NCI-H1105 (cell line): ENCODE data around the gene SORCS2.

Source experiments
- DNase-seq: peaks from one replicate; lab custom pipeline; 2025; lab: John Stamatoyannopoulos, UW

Gene SORCS2

DNA sequence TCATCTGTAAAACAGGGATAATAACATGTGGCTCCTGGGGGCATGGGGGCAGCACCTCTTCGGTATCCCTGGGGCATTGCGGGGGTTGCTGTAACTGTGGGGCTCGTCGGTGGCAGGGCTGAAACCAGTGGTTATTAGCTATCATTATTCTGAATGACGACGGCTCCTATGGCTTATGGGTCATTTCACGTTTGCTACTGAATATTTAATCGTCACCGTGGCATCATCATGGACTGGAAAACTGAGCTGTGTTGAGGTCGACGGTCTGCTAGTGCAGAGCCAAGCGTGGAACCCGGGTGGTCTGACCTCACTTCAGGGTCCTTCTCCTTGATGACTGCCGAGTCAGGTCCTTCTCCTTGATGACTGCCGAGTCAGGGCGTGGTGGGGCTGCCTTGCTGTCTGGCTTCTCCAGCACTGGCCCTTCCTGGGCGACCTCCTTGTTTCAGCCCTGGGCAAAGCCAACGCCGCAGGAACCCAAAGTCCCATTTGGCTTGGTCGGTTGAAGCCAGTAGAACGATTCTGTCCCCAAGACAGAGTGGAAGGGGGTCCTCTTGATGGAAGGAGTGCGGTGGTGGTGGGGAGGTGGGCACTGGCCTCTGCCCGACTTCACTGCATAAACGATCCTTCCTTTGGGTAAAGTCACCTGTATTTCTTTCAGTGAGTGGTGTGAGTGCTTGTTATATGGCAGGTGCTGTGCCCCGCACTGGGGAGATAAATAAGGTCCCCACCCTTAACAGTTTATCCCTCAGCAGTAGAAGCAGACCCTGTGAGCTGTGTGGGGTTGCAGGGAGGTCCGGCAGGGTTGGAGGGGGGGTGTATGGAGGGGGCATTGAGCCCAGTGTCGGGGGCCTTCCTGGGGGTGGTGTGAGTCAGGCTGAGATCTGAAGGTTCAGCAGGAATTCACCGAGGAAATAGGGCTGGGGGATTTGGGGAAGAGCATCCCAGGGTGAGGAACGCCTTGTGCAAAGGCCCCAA is 201.6 kb downstream of the SORCS2 start:
- no peak for DNase-seq

GRCh38 chr4:7394681-7395451 is 202.5 kb downstream of the SORCS2 start:
- no peak for DNase-seq

GRCh38 chr4:7395645-7396044 is 203.3 kb downstream of the SORCS2 start:
- no peak for DNase-seq

DNA sequence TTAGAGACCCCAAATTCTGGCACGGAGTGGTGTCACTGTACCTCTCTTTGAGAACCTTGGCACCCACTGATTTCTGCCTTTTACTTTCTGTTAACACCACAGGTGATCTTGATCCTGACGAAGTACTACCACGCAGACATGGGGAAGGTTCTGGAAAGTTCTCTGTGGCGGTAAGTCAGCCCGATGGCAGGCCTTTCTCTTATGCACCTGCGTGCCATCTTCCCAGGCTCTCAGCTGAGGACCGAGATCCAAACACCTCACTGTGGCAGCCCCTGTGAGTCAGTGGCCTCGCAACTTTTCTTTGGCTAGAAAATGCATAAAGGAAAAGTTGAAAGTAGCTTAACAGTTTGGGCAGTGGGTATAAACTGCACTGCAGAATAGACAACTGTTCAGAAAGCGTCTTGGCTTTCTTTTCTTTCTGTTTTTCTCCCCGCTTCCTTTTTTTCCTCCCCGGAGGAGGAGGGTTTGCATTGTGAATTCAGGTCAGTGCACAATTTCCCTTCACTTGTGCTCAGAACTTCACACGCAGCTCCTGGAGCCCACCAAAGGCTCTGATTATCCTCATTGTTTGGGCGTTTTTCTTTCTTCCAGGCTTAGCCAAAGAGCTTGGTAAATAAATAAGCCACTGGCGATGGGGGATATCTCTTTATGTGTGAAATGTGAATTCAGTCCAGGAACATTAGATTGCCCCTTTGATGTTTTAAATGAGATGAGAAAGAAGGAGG is 204.0 kb downstream of the SORCS2 start:
- DNase-seq = no peak

- no peak for DNase-seq
Observed at GRCh38 chr4:7397206-7398103, 205.1 kb downstream of the SORCS2 start.

DNA sequence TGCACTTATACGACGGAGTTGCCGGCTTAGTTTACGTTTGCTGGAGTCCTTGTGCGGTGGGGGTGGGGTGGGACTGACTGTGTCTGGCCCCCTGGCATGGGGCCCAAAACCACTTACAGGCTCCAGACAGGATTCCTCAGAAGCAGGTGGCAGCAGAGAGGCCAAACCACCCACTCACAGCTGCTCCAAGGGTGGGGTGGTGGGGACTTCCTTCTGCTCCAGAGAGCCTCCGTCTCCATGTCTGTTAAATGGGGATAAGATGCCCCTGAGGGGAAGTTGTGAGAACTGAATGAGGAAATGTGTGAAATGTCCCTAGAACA is 205.7 kb downstream of the SORCS2 start:
- DNase-seq = peak; percentile 94

GRCh38 chr4:7398788-7399439 is 206.6 kb downstream of the SORCS2 start:
- DNase-seq = peak; percentile 54

- DNase-seq = no peak
Observed at GRCh38 chr4:7399440-7400234, 207.3 kb downstream of the SORCS2 start.

DNA sequence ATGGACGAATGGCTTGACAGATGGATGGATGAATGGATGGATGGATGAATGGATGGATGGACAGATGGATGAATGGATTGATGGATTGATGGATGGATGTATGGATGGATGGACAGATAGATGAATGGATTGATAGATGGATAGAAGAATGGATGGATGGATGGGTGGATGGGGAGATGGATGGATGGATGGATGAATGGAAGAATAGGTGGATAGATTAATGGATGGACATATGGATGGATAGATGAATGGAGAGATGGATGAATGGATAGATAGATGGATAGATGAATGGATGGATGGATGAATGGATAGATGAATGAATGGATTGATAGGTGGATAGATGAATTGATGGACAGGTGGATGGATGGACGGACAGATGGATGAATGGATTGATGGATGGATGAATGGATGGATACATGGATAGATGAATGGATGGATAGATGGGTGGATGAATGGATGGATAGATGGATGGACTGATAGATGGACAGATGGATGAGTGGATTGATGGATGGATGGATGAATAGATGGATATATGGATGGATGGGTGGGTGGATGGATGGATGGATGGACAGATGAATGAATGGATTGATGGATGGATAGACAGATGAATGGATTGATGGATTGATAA is 208.4 kb downstream of the SORCS2 start:
- no peak for DNase-seq

DNA sequence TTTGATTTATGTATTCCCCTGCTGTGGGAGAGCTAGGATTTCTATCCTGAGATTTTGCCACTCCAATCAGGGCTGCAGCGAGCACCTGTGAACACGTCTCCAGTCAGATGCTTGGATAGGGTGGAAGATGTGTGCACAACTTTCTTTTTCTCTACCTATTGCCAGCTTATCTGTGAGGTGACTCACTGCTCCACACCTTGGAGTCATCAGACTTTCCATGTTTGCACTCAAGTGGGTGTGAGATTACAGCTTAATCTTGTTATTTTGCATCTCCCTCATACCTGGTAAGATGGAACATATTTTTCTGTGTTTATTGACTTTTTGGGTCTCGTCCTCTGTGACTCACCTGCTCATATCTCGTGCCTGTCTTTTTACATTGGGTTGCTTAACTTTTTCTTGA is 210.2 kb downstream of the SORCS2 start:
- DNase-seq = no peak

- DNase-seq = no peak
Observed at GRCh38 chr4:7403001-7403400, 210.7 kb downstream of the SORCS2 start.

DNA sequence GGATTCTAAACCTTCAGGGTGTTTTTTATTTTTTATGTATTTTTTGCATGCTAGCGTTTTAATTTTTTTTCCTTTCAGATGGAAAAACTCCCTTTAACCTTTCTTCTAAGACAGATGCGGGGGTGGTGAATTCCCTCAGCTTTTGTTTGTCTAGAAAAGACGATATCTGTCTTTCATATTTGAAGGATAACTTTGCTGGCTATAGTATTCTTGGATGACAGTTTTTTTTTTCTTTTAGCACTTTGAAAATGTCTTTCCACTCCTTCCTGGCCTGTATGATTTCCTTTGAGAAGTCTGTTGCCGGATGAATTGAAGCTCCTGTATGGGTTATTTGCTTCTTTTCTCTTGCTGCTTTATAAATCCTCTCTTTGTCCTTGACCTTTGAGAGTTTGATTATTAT is 215.8 kb downstream of the SORCS2 start:
- DNase-seq = no peak

- DNase-seq = no peak
Observed at GRCh38 chr4:7410446-7410845, 218.1 kb downstream of the SORCS2 start.

DNA sequence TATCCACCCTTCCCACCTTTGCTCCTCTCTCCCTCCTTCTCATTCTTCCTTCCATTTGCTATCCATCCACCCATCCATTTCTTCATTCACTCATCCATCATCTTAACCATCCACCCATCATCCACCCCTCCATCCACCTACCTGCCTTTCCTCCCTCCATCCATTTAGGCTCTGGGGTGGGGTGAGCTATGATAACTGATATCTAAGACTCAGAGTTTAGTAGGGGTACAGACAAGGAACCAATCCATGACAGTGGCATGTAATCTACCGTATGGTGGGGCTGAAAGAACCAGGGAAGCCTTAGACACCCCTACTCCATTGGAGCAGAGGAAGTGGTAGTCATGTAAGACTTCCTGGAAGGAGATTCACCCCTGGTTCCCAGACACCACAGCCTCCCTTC is 219.2 kb downstream of the SORCS2 start:
- no peak for DNase-seq

- DNase-seq = no peak
Observed at GRCh38 chr4:7411896-7412553, 219.7 kb downstream of the SORCS2 start.

GRCh38 chr4:7412554-7412912 is 220.2 kb downstream of the SORCS2 start:
- DNase-seq = no peak

DNA sequence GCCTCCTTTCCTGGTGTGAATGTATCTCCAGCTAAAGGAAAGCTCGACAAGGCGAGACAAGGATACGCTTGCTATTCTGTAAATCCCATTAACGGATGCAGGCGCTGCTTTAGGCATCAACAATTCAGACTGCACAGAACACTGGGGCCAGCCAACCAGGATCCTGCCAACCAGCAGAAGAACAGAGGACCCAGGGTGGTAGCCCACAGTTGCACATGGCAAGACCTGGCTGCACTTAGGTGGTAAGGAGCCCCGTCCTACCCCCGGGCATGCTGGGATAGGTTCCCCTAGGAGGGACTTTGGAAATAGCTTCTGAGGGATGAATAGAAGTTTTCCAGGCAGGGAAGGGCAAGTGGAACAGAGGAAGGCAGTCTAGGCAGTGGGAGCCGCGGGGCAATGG is 221.7 kb downstream of the SORCS2 start:
- no peak for DNase-seq

- DNase-seq = no peak
Observed at GRCh38 chr4:7414736-7415510, 222.6 kb downstream of the SORCS2 start.
